ENCODE measurements around the gene VPS36.

Gene VPS36

GRCh38 chr13:52452470-52452869 is 2.0 kb upstream of the VPS36 start:
- Mint-ChIP-seq H3K27me3 (ENCODE audit: low read depth) (no peaks in the 10 kb centered on the region), H3K4me1 (ENCODE audit: low read depth) (peaks cover 40% of the 10 kb centered on the region), H3K4me3 (no peak overlapping the region), H3K36me3 (ENCODE audit: low read depth) (peaks cover 14% of the 10 kb centered on the region), H3K27ac (no peak overlapping the region), H3K9me3 (no peaks in the 10 kb centered on the region)
- no peak for DNase-seq (ENCODE audit: low spot score)

DNA sequence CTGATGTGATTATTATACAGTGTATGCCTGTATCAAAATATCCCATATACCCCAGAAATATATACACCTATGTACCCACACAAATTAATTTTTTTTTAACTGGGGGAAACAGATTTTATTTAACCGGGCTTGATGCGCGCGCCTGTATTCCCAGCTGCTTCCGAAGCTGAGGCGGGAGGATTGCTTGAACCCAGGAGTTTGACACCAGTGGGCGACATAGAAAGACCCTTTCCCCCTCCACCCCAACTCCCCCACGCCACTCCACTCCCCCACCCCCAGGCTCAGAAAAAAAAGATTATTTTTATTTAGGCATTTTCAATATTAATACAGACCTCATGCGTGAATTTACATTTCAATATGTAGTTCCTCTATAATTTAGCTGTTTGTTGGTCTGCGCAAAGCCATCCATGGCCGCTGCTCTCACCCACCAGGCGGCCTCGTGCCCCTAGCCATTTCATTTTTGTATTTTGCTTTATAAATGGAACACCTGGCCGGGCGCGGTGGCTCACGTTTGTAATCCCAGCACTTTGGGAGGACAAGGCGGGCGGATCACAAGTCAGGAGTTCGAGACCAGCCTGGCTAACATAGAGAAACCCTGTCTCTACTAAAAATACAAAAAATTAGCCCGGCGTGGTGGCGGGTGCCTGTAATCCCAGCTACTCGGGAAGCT is 836 bp upstream of the VPS36 start:
- no peak for DNase-seq (ENCODE audit: low spot score)

GRCh38 chr13:52450793-52451116 is 321 bp upstream of the VPS36 start:
- peaks cover 29% of the 10 kb centered on the region for H3K4me1 Mint-ChIP-seq (ENCODE audit: low read depth)
- H3K9me3 Mint-ChIP-seq: no peaks in the 10 kb centered on the region
- peak overlapping the region; percentile 83 for H3K4me3 Mint-ChIP-seq
- DNase-seq (ENCODE audit: low spot score): no peak
- no peaks in the 10 kb centered on the region for H3K27me3 Mint-ChIP-seq (ENCODE audit: low read depth)
- H3K27ac Mint-ChIP-seq: peak overlapping the region; percentile 89
- peaks cover 6% of the 10 kb centered on the region for H3K36me3 Mint-ChIP-seq (ENCODE audit: low read depth)

More for the DNA sequence above, 836 bp upstream of the VPS36 start:
- no peaks in the 10 kb centered on the region for H3K27me3 Mint-ChIP-seq (ENCODE audit: low read depth)
- peak overlapping the region; percentile 83 for H3K4me3 Mint-ChIP-seq
- H3K4me1 Mint-ChIP-seq (ENCODE audit: low read depth): peaks cover 33% of the 10 kb centered on the region
- peak overlapping the region; percentile 60 for H3K27ac Mint-ChIP-seq
- no peaks in the 10 kb centered on the region for H3K9me3 Mint-ChIP-seq
- peaks cover 9% of the 10 kb centered on the region for H3K36me3 Mint-ChIP-seq (ENCODE audit: low read depth)

DNA sequence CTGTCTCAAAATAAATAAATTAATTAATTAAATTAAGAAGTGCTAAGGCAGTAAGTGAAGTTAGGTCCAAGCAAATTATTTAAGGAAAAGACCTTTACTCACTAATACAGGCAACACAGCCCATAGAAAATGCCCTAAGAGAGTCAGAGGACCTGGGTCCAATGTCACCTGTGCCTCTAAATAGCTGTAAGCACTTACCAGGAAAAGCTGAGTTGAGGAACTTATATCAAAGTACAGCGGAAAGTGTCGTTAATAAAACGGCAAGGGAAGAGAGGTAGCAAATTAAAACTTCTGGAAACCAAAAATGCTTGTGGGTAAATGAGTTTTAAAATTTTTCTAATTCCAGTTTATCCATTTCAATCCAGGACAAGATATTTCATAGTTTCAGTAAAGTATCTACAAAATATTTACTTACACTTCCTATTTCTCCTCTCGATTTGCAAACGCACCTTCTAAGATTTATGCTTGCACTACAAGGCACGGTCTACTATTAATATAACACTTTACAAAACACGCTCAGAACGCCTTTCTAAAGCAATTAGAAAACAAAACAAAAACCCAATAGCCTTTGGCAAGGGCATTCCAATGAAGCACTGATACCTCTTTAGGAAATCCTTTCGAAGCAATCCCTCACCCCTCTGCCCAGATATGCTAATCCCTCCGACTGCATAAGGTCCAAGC is 963 bp downstream of the VPS36 start:
- no peak for DNase-seq (ENCODE audit: low spot score)
- H3K4me1 Mint-ChIP-seq (ENCODE audit: low read depth): peaks cover 29% of the 10 kb centered on the region
- H3K27me3 Mint-ChIP-seq (ENCODE audit: low read depth): no peaks in the 10 kb centered on the region
- H3K9me3 Mint-ChIP-seq: no peaks in the 10 kb centered on the region
- peak overlapping the region; percentile 91 for H3K4me3 Mint-ChIP-seq
- peak overlapping the region; percentile 92 for H3K27ac Mint-ChIP-seq
- peaks cover 14% of the 10 kb centered on the region for H3K36me3 Mint-ChIP-seq (ENCODE audit: low read depth)

GRCh38 chr13:52447815-52448552 is 2.5 kb downstream of the VPS36 start:
- no peak for DNase-seq (ENCODE audit: low spot score)
- Mint-ChIP-seq H3K27me3 (ENCODE audit: low read depth) (no peaks in the 10 kb centered on the region), H3K4me3 (peak overlapping the region; percentile 24), H3K36me3 (ENCODE audit: low read depth) (peaks cover 19% of the 10 kb centered on the region), H3K27ac (no peak overlapping the region), H3K9me3 (no peaks in the 10 kb centered on the region), H3K4me1 (ENCODE audit: low read depth) (peaks cover 20% of the 10 kb centered on the region)

- H3K36me3 Mint-ChIP-seq (ENCODE audit: low read depth): peaks cover 19% of the 10 kb centered on the region
Observed at GRCh38 chr13:52447354-52447753, 3.1 kb downstream of the VPS36 start.

GRCh38 chr13:52446265-52446664 is 4.2 kb downstream of the VPS36 start:
- Mint-ChIP-seq H3K27ac (no peak overlapping the region), H3K4me1 (ENCODE audit: low read depth) (peaks cover 18% of the 10 kb centered on the region), H3K36me3 (ENCODE audit: low read depth) (peaks cover 19% of the 10 kb centered on the region), H3K9me3 (no peaks in the 10 kb centered on the region), H3K27me3 (ENCODE audit: low read depth) (no peaks in the 10 kb centered on the region), H3K4me3 (no peak overlapping the region)
- no peak for DNase-seq (ENCODE audit: low spot score)

More at GRCh38 chr13:52447354-52447753, 3.1 kb downstream of the VPS36 start:
- DNase-seq (ENCODE audit: low spot score): no peak
- H3K9me3 Mint-ChIP-seq: no peaks in the 10 kb centered on the region
- peaks cover 21% of the 10 kb centered on the region for H3K4me1 Mint-ChIP-seq (ENCODE audit: low read depth)
- no peaks in the 10 kb centered on the region for H3K27me3 Mint-ChIP-seq (ENCODE audit: low read depth)
- no peak overlapping the region for H3K27ac Mint-ChIP-seq
- no peak overlapping the region for H3K4me3 Mint-ChIP-seq

DNA sequence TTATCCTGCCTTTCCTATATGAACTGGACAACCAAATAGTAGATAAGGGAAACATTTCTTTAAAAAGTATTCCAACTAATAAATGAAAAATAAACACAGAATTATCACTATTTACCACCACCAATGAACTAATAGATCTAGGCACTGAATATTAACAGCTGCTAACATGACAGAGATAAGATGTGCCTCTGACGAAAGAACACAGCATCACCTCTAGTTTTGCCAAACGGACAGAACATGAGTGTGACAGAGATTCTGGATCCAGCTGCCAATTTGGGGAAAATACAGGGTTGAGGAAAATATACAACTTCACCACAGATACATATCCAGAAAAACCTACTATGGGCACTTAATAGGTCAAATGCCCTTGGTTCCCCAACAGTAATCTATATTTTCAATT is 18.0 kb downstream of the VPS36 start:
- Mint-ChIP-seq H3K27ac (no peak overlapping the region), H3K36me3 (ENCODE audit: low read depth) (peaks cover 47% of the 10 kb centered on the region)

GRCh38 chr13:52428295-52428694 is 22.1 kb downstream of the VPS36 start:
- no peaks in the 10 kb centered on the region for H3K4me1 Mint-ChIP-seq (ENCODE audit: low read depth)
- H3K27me3 Mint-ChIP-seq (ENCODE audit: low read depth): no peaks in the 10 kb centered on the region
- peaks cover 37% of the 10 kb centered on the region for H3K36me3 Mint-ChIP-seq (ENCODE audit: low read depth)
- no peak overlapping the region for H3K27ac Mint-ChIP-seq
- H3K9me3 Mint-ChIP-seq: no peaks in the 10 kb centered on the region
- H3K4me3 Mint-ChIP-seq: no peak overlapping the region
- no peak for DNase-seq (ENCODE audit: low spot score)

More for the DNA sequence above, 18.0 kb downstream of the VPS36 start:
- Mint-ChIP-seq H3K4me1 (ENCODE audit: low read depth) (peaks cover 5% of the 10 kb centered on the region), H3K27me3 (ENCODE audit: low read depth) (no peaks in the 10 kb centered on the region), H3K4me3 (no peak overlapping the region), H3K9me3 (no peaks in the 10 kb centered on the region)
- DNase-seq (ENCODE audit: low spot score): no peak

DNA sequence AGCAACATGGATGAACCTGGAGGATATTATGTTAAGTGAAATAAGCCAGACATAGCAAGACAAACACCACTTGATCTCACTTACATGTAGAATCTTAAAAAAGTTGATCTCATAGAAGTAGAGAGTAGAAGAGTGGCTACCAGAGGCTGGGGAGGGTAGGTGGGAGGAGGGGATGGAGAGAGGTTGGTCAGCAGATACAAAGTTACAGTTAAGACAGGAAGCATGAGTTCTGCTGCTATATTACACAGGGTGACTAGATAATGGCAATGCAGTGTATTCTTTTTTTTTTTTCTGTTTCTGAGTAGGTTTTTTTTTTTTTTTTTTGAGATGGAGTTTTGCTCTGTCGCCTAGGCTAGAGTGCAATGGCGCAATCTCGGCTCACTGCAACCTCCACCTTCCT is 29.2 kb downstream of the VPS36 start:
- Mint-ChIP-seq H3K4me3 (no peak overlapping the region), H3K36me3 (ENCODE audit: low read depth) (peaks cover 45% of the 10 kb centered on the region), H3K9me3 (no peaks in the 10 kb centered on the region), H3K27ac (no peak overlapping the region), H3K27me3 (ENCODE audit: low read depth) (no peaks in the 10 kb centered on the region), H3K4me1 (ENCODE audit: low read depth) (peaks cover 5% of the 10 kb centered on the region)
- DNase-seq (ENCODE audit: low spot score): no peak

GRCh38 chr13:52419080-52419479 is 31.4 kb downstream of the VPS36 start:
- peaks cover 52% of the 10 kb centered on the region for H3K36me3 Mint-ChIP-seq (ENCODE audit: low read depth)
- H3K4me1 Mint-ChIP-seq (ENCODE audit: low read depth): peaks cover 6% of the 10 kb centered on the region
- H3K9me3 Mint-ChIP-seq: no peaks in the 10 kb centered on the region
- peak overlapping the region; percentile 11 for H3K27ac Mint-ChIP-seq
- no peak overlapping the region for H3K4me3 Mint-ChIP-seq
- H3K27me3 Mint-ChIP-seq (ENCODE audit: low read depth): no peaks in the 10 kb centered on the region
- no peak for DNase-seq (ENCODE audit: low spot score)

GRCh38 chr13:52414963-52415362 is 35.5 kb downstream of the VPS36 start:
- H3K36me3 Mint-ChIP-seq (ENCODE audit: low read depth): peaks cover 51% of the 10 kb centered on the region
- no peaks in the 10 kb centered on the region for H3K27me3 Mint-ChIP-seq (ENCODE audit: low read depth)
- DNase-seq (ENCODE audit: low spot score): no peak
- peaks cover 7% of the 10 kb centered on the region for H3K4me1 Mint-ChIP-seq (ENCODE audit: low read depth)
- H3K27ac Mint-ChIP-seq: no peak overlapping the region
- H3K9me3 Mint-ChIP-seq: no peaks in the 10 kb centered on the region
- no peak overlapping the region for H3K4me3 Mint-ChIP-seq

- no peak for DNase-seq (ENCODE audit: low spot score)
- no peaks in the 10 kb centered on the region for H3K27me3 Mint-ChIP-seq (ENCODE audit: low read depth)
- H3K4me3 Mint-ChIP-seq: no peak overlapping the region
- H3K36me3 Mint-ChIP-seq (ENCODE audit: low read depth): peaks cover 47% of the 10 kb centered on the region
- H3K9me3 Mint-ChIP-seq: no peaks in the 10 kb centered on the region
- peaks cover 5% of the 10 kb centered on the region for H3K4me1 Mint-ChIP-seq (ENCODE audit: low read depth)
- H3K27ac Mint-ChIP-seq: no peak overlapping the region
Observed at GRCh38 chr13:52414051-52414450, 36.4 kb downstream of the VPS36 start.

DNA sequence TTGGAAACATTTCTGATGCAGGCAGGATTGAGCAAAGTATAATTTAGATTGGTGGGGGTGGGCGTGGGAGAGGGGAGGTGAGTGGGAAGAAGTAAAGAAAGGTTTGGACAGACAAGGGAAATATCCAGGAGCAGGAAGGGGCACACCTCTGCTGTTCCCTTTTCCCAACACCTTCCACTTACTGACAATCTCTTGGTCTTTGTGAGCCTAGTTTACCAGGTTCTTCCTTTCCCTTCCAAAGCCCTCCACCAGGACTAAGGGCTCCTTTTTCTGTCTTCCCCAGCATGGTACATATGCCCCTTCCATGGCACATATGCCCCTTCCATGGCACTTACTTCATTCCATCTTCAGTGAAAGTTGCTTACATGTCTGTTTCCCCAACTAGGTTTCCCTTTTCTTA is 38.3 kb downstream of the VPS36 start:
- Mint-ChIP-seq H3K9me3 (no peaks in the 10 kb centered on the region), H3K27ac (no peak overlapping the region), H3K27me3 (ENCODE audit: low read depth) (no peaks in the 10 kb centered on the region), H3K4me3 (no peak overlapping the region), H3K36me3 (ENCODE audit: low read depth) (peaks cover 42% of the 10 kb centered on the region), H3K4me1 (ENCODE audit: low read depth) (peaks cover 5% of the 10 kb centered on the region)
- DNase-seq (ENCODE audit: low spot score): no peak
